ENCODE measurements around the gene CNOT10.

CNOT10 gene

GRCh38 chr3:32764481-32764880 lies 79.5 kb downstream of the CNOT10 start:
- Histone ChIP-seq H3K9ac (ENCODE audit: low read length) (no peak overlapping the region), H3K27ac (ENCODE audit: low read depth, low read length, poor library complexity, severe bottlenecking) (no peak overlapping the region), H3K9me3 (ENCODE audit: low read length) (no peaks in the 10 kb centered on the region), H3F3A (ENCODE audit: insufficient read depth, low read length) (no peaks in the 10 kb centered on the region), H3K4me3 (ENCODE audit: low read depth, low read length, poor library complexity, severe bottlenecking) (no peak overlapping the region), H3K36me3 (ENCODE audit: insufficient read depth, low read length) (peaks cover 69% of the 10 kb centered on the region), H3K4me2 (ENCODE audit: low read length) (no peak overlapping the region), H2AFZ (ENCODE audit: low read length) (no peak overlapping the region), H3K4me1 (ENCODE audit: insufficient read depth, low read length, severe bottlenecking) (no peaks in the 10 kb centered on the region), H3K79me2 (ENCODE audit: insufficient read depth, low read length) (no peaks in the 10 kb centered on the region), H3K27me3 (ENCODE audit: insufficient read depth, low read length) (no peaks in the 10 kb centered on the region), H4K20me1 (ENCODE audit: insufficient read depth, low read length) (no peaks in the 10 kb centered on the region), H3K9me2 (ENCODE audit: low read depth, low read length) (no peaks in the 10 kb centered on the region)
- TF ChIP-seq CTCF (IDR thresholded peaks at IDR 0.05; ENCODE audit: low read length): no peak

- Histone ChIP-seq H3K4me3 (ENCODE audit: low read depth, low read length, poor library complexity, severe bottlenecking) (no peak overlapping the region), H3K9me3 (ENCODE audit: low read length) (no peaks in the 10 kb centered on the region), H3K9me2 (ENCODE audit: low read depth, low read length) (no peaks in the 10 kb centered on the region), H3K36me3 (ENCODE audit: insufficient read depth, low read length) (peaks cover 23% of the 10 kb centered on the region), H2AFZ (ENCODE audit: low read length) (no peak overlapping the region), H3K4me1 (ENCODE audit: insufficient read depth, low read length, severe bottlenecking) (peaks cover 7% of the 10 kb centered on the region), H3K9ac (ENCODE audit: low read length) (no peak overlapping the region), H3K27ac (ENCODE audit: low read depth, low read length, poor library complexity, severe bottlenecking) (no peak overlapping the region), H3K27me3 (ENCODE audit: insufficient read depth, low read length) (no peaks in the 10 kb centered on the region), H3K79me2 (ENCODE audit: insufficient read depth, low read length) (no peaks in the 10 kb centered on the region), H3F3A (ENCODE audit: insufficient read depth, low read length) (no peaks in the 10 kb centered on the region), H4K20me1 (ENCODE audit: insufficient read depth, low read length) (no peaks in the 10 kb centered on the region), H3K4me2 (ENCODE audit: low read length) (no peak overlapping the region)
- TF ChIP-seq CTCF (IDR thresholded peaks at IDR 0.05; ENCODE audit: low read length) (no peak), EZH2 (IDR thresholded peaks at IDR 0.05; ENCODE audit: borderline replicate concordance, low read length) (no peak)
Measured at GRCh38 chr3:32778389-32778788, 93.4 kb downstream of the CNOT10 start.

GRCh38 chr3:32780071-32780734 lies 95.2 kb downstream of the CNOT10 start:
- H3K9ac ChIP-seq (ENCODE audit: low read length): peak overlapping the region; percentile 56; the same call in 1 of the 2 replicates
- H3F3A ChIP-seq (ENCODE audit: insufficient read depth, low read length): no peaks in the 10 kb centered on the region
- no peaks in the 10 kb centered on the region for H3K79me2 ChIP-seq (ENCODE audit: insufficient read depth, low read length)
- peaks cover 7% of the 10 kb centered on the region for H3K4me1 ChIP-seq (ENCODE audit: insufficient read depth, low read length, severe bottlenecking)
- no peak overlapping the region for H2AFZ ChIP-seq (ENCODE audit: low read length)
- H3K36me3 ChIP-seq (ENCODE audit: insufficient read depth, low read length): peaks cover 9% of the 10 kb centered on the region; the same call in 1 of the 2 replicates
- no peaks in the 10 kb centered on the region for H4K20me1 ChIP-seq (ENCODE audit: insufficient read depth, low read length)
- H3K9me2 ChIP-seq (ENCODE audit: low read depth, low read length): no peaks in the 10 kb centered on the region
- H3K27ac ChIP-seq (ENCODE audit: low read depth, low read length, poor library complexity, severe bottlenecking): no peak overlapping the region
- peak overlapping the region; percentile 58 for H3K4me3 ChIP-seq (ENCODE audit: low read depth, low read length, poor library complexity, severe bottlenecking)
- peak overlapping the region; percentile 87 for H3K4me2 ChIP-seq (ENCODE audit: low read length)
- TF ChIP-seq EZH2 (IDR thresholded peaks at IDR 0.05; ENCODE audit: borderline replicate concordance, low read length) (no peak), CTCF (IDR thresholded peaks at IDR 0.05; ENCODE audit: low read length) (no peak)
- H3K9me3 ChIP-seq (ENCODE audit: low read length): no peaks in the 10 kb centered on the region
- no peaks in the 10 kb centered on the region for H3K27me3 ChIP-seq (ENCODE audit: insufficient read depth, low read length)

All from OCI-LY1 (cell line).